Thyroid gland (tissue), 4 donors: ENCODE results near the gene S100A4. TPM values are rescaled to one million over a fixed set of nuclear protein-coding genes. Genes with fewer than 3 reads are reported as not detected.

ENCODE experiments used
- DNase-seq, 2 donors: peaks; one replicate each; pipeline ENCODE4 v3.0.0-alpha.2; 2019
- H3K27ac ChIP-seq, 3 donors: fragments of 200-600 bp; sonication (generic); 1 replicate in 2 of 3; 2 replicates in 1 of 3; pipeline ENCODE4 v1.5.1; 2016 to 2019; ENCODE audit warnings: mild to moderate bottlenecking in 1 of 3, moderate library complexity in 1 of 3
- H3K27me3 ChIP-seq: fragments of 200-600 bp; sonication (generic); one replicate; pipeline ENCODE4 v1.5.1; 2019
- H3K36me3 ChIP-seq, 2 donors: fragments of 200-600 bp; sonication (generic); one replicate each; pipeline ENCODE4 v1.5.1; 2016 to 2019
- H3K4me1 ChIP-seq, 2 donors: fragments of 200-600 bp; sonication (generic); one replicate each; pipeline ENCODE4 v1.5.1; 2017 to 2019
- H3K4me3 ChIP-seq, 3 donors: fragments of 200-600 bp; sonication (generic); replicated peaks in 1 of 3; 1 replicate in 2 of 3; 2 replicates in 1 of 3; pipeline ENCODE4 v1.5.1; 2016; ENCODE audit warnings: mild to moderate bottlenecking in 1 of 3
- H3K9me3 ChIP-seq: fragments of 200-600 bp; sonication (generic); one replicate; pipeline ENCODE4 v1.5.1; 2017
- CTCF ChIP-seq, 6 experiments: fragments of 200-600 bp in 3 of 6; fragments of 450-650 bp in 3 of 6; sonication (generic) in 3 of 6; IDR thresholded peaks; one replicate each; pipeline ENCODE4 v1.5.1; 2016 to 2019; ENCODE audit warnings: antibody characterized with exemption in 6 of 6, mild to moderate bottlenecking in 2 of 6, inconsistent platforms in 1 of 6, moderate library complexity in 1 of 6
- POLR2A ChIP-seq, 2 donors: fragments of 450-650 bp; IDR thresholded peaks; one replicate each; pipeline ENCODE4 v1.6.1; 2017; ENCODE audit warnings: antibody characterized with exemption in 2 of 2, mild to moderate bottlenecking in 2 of 2, moderate library complexity in 1 of 2
- WGBS, 2 donors: methylation state at CpG; one replicate each; pipeline ENCODE4 v1.1.5; 2017; 5-methylcytosine and 5-hydroxymethylcytosine counted together
- intact Hi-C: fragments of 100-400 bp; cut with DNase I; formaldehyde crosslinking; loops from one replicate; pipeline ENCODE4 v1.15.1; 2023
- total RNA-seq, 4 donors: library from RNA; depleted of rRNA; stranded (reverse); fragments of >200 nt; gene quantifications; one replicate each; pipeline ENCODE4 v1.2.3, GENCODE V29; 2016

S100A4 gene
- total RNA-seq, 4 donors from 2014 or later = 57.3 to 251 (median 133) TPM

- peak overlapping the region in 1 of 3 donors; percentile 82 for H3K4me3 ChIP-seq
- TF ChIP-seq POLR2A (IDR thresholded peaks at IDR 0.05) (no peak), CTCF (IDR thresholded peaks at IDR 0.05) (no peak)
- DNase-seq = no peak
Measured at GRCh38 chr1:153533689-153534201, 11.9 kb downstream of the S100A4 start.

GRCh38 chr1:153532769-153533599, 12.6 kb downstream of the S100A4 start:
- Histone ChIP-seq H3K27me3 (no peaks in the 10 kb centered on the region), H3K9me3 (no peaks in the 10 kb centered on the region), H3K27ac (peak overlapping the region; percentile 29 to 99 (median 98)), H3K4me1 (peaks cover 27 to 39% of the 10 kb centered on the region in 2 donors), H3K36me3 (no peaks in the 10 kb centered on the region), H3K4me3 (peak overlapping the region in 1 of 3 donors; percentile 2)
- DNase-seq = peak; percentile 89 to 93
- 33 to 35% methylated on average over 32 to 34 of the region's 34 CpGs for WGBS, 2 donors
- peak; percentile 77 to 97 (median 94) for TF ChIP-seq CTCF (IDR thresholded peaks at IDR 0.05)
- TF ChIP-seq POLR2A (IDR thresholded peaks at IDR 0.05) = peak in 1 of 2 donors; percentile 63
- intact Hi-C loops = loop anchor here (2.0 kb wide), 1 partner anchor 36 kb away; no protein-coding TSS in a partner anchor

More at GRCh38 chr1:153533689-153534201, 11.9 kb downstream of the S100A4 start:
- peaks cover 27 to 39% of the 10 kb centered on the region in 2 donors for H3K4me1 ChIP-seq
- no peaks in the 10 kb centered on the region for H3K36me3 ChIP-seq
- peak overlapping the region; percentile 29 to 99 (median 98) for H3K27ac ChIP-seq
- no peaks in the 10 kb centered on the region for H3K9me3 ChIP-seq
- 59 to 60% methylated on average over 10 to 13 of the region's 13 CpGs for WGBS, 2 donors
- H3K27me3 ChIP-seq = no peaks in the 10 kb centered on the region
- intact Hi-C loops = loop anchor here (2.0 kb wide), 1 partner anchor 35 kb away; no protein-coding TSS in a partner anchor

- intact Hi-C loops = loop anchor here (2.0 kb wide), 1 partner anchor 37 kb away; no protein-coding TSS in a partner anchor
- H3K27me3 ChIP-seq = no peaks in the 10 kb centered on the region
- DNase-seq = no peak
- TF ChIP-seq POLR2A (IDR thresholded peaks at IDR 0.05) = no peak
- no peak for TF ChIP-seq CTCF (IDR thresholded peaks at IDR 0.05)
- WGBS, 2 donors = 89 to 94% methylated on average over 2 of the region's 2 CpGs
- H3K27ac ChIP-seq = no peak overlapping the region
- peaks cover 27 to 39% of the 10 kb centered on the region in 2 donors for H3K4me1 ChIP-seq
- H3K9me3 ChIP-seq = no peaks in the 10 kb centered on the region
- H3K36me3 ChIP-seq = no peaks in the 10 kb centered on the region
- no peak overlapping the region for H3K4me3 ChIP-seq
Measured at GRCh38 chr1:153532181-153532580, 13.4 kb downstream of the S100A4 start.

GRCh38 chr1:153531638-153532037, 14.0 kb downstream of the S100A4 start:
- WGBS, 2 donors = 91% methylated on average over 3 of the region's 3 CpGs
- H3K27ac ChIP-seq = no peak overlapping the region
- no peak for TF ChIP-seq POLR2A (IDR thresholded peaks at IDR 0.05)
- H3K4me1 ChIP-seq = peaks cover 28 to 37% of the 10 kb centered on the region in 2 donors
- DNase-seq = no peak
- intact Hi-C loops = loop anchor here (2.0 kb wide), 1 partner anchor 37 kb away; no protein-coding TSS in a partner anchor
- no peak overlapping the region for H3K4me3 ChIP-seq
- no peaks in the 10 kb centered on the region for H3K27me3 ChIP-seq
- no peaks in the 10 kb centered on the region for H3K36me3 ChIP-seq
- H3K9me3 ChIP-seq = no peaks in the 10 kb centered on the region

GRCh38 chr1:153527683-153528040, 17.9 kb downstream of the S100A4 start:
- H3K27ac ChIP-seq = no peak overlapping the region

More at GRCh38 chr1:153527683-153528040, 17.9 kb downstream of the S100A4 start:
- no peaks in the 10 kb centered on the region for H3K9me3 ChIP-seq
- 90 to 93% methylated on average over 5 of the region's 5 CpGs for WGBS, 2 donors
- H3K4me1 ChIP-seq = peaks cover 19 to 23% of the 10 kb centered on the region in 2 donors
- DNase-seq = no peak
- H3K4me3 ChIP-seq = no peak overlapping the region
- H3K27me3 ChIP-seq = no peaks in the 10 kb centered on the region
- H3K36me3 ChIP-seq = no peaks in the 10 kb centered on the region
- TF ChIP-seq POLR2A (IDR thresholded peaks at IDR 0.05) (no peak), CTCF (IDR thresholded peaks at IDR 0.05) (no peak)
- intact Hi-C loops = no loop called here
